HG02678 (cell line): Measurements from ENCODE around the gene IKBKE.

ENCODE experiments used
- ATAC-seq: cut with Tn5 transposase; IDR thresholded peaks from one replicate; pipeline ENCODE4 v1.9.1; 2021; ENCODE audit warnings: mild to moderate bottlenecking, moderate library complexity; ENCODE audit not compliant: unreplicated experiment

IKBKE gene

DNA sequence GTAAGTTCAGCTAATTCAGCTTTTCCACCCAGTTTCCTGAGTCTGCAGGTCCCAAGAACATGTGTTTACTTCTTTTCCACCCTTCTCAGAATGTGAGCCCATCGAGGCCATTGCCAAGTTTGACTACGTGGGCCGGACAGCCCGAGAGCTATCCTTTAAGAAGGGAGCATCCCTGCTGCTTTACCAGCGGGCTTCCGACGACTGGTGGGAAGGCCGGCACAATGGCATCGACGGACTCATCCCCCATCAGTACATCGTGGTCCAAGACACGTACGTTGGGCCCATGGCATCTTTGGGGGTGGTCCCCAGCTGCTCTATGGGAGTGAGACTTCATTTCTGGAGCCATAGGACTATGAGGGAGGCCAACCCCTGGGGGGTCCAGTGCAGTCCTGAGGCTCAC lies 17.2 kb upstream of the IKBKE start:
- no peak for ATAC-seq

DNA sequence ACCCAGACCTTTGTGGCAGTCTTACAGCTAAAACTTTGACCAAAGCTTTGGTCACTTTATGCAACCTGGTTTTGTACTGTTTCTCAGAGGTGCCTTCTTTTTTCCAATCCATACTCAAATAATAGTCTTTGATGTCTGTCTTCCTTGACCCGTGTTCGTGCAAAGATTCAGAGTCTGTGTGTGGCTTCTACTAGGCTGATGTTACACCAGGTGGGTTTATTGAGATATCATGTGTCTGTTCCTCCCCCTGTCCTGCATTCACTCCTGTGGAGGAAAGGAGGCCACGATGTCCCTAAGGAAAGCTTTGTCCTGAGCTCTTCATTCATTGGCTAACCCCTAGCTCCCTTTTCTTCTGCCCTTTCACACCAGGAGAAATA lies 15.0 kb upstream of the IKBKE start:
- ATAC-seq, result no peak

DNA sequence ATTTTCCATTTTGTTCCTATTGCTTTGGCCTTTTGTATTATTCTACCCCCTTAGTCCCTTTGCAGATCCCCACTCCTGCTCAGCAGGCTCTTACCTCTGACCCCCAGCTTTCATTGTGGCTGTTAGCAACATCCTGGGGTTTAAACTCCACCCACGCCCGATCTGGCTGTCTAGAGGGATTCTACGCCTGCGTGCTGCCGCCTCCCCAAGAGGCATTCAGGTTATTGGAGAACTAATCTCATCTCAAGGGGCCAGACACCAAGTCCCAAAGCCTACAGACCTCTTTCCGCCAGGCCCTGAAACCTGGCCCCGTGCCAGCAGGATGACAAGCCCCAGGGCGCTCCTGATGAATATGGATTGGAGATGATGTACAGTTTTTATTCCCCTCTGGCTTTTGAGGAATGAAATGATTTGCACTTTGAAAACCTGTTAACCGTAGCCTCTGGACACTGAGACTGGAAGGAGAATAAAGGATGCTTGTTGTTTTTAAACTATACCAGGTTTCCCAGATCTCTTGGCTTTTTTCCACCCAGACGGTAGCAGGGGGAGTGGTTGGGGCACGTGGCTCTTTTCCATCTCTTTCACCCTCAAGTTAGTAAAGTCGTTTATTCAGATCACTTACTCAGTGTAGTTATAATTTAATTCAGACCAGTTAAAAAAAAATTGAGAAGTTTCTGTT lies 14.5 kb upstream of the IKBKE start:
- no peak for ATAC-seq

DNA sequence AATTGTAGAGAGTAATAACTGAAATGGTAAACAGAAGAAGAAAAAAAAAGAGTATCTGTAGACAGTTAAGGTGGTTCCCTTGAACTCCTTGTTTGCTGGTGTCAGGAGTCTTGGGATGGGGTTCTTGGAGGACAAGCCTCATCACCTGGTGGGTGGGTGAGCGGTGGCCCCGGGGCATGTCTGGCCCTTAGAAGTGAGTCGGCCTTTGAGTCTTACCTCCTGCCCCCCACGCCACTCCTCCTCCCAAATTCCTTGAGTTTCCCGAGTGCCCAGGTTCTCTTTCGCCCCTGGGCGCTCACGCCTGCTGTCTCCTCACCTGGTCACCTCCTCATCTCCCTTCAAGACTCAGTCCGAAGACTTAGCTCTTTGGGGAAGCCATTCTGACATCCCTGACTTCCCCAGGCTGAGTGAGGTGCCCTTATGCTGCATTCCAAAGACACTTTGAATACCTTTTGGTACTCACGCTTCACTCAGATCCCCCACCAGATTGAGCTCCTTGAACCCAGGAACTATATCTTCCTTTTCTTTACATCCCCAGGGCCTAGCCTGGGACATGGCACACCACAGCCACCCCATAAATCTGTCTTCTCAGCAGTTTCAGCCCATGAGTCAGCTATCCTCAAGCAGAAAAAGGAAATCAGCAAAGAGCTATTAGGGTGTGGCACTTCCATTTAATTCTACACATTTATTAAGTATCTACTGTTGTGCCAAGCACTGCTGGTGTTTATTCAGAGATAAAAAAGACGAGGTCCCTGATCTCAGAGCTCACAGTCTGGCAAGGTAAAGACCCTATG lies 13.5 kb upstream of the IKBKE start:
- no peak for ATAC-seq

DNA sequence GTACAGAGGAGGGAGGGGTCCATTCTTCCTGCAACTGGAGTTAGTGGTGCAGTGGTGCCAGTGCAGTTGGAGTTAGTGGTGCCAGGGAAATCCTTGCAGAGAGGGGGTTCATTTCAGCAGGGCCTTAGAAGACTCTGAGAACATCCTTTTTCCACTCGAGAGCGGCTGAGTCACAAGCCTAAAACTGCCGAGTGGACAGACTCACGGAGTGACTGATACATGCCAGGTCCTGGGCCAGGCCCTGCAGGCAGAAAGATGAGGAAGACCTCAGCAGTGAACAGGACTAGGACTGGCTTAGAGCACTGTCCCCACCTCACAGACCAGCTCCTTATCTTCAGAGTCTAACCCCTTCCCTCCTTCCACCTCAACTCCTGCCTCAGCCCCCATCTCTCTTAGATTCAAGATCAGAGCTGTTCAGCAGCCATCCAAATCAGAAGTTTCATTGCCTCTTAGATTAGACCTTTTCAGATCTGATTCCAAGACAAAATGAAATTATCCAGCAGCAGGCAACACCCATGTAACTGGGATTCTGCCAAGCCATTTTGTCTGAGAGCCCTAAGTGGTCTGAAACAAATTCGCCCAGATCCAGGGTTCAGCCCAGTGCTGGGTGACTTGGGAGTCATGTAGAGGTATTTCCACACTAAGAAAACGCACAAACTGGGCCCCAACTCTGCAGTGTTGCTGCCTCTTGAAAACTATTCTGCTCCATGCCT lies 12.7 kb upstream of the IKBKE start:
- ATAC-seq, result no peak

DNA sequence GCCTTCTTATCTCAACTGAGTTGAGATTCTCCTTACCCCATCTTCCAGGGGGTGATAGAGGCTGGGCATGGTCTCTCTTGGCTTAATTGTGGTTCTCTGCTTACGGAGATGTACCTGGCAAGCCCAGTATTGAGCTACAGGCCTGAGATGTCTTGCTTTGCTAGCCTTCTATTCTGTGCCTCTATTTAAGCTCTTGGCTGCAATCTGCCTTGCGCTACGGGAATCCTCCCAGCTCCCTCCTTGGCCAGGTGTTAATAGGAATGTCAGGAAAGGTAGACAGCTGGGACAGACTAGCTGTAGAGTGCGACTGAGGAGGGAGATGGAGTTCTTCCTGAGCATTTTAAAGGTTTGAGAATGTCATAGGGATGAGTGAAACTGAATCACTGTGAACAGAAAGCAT lies 10.6 kb upstream of the IKBKE start:
- no peak for ATAC-seq

DNA sequence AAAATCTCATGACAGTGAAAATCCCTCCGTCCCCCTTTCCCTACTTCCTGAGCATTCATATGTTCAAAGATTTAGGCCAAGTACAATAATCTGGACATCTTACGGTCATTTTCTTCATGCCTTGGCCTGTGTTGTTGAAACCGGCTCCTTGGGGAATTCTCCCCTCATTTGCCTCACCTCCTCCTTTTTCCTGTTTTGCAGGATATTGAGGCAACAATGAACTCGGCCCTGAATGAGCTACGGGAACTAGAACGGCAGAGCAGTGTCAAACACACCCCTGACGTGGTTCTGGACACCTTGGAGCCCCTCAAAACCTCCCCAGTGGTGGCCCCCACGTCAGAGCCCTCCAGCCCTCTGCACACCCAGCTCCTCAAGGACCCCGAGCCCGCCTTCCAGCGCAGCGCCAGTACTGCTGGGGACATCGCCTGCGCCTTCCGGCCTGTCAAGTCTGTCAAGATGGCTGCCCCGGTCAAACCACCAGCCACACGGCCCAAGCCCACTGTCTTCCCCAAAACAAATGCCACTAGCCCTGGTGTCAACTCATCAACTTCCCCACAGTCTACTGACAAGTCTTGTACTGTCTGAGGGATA lies 9.3 kb upstream of the IKBKE start:
- ATAC-seq, result no peak

DNA sequence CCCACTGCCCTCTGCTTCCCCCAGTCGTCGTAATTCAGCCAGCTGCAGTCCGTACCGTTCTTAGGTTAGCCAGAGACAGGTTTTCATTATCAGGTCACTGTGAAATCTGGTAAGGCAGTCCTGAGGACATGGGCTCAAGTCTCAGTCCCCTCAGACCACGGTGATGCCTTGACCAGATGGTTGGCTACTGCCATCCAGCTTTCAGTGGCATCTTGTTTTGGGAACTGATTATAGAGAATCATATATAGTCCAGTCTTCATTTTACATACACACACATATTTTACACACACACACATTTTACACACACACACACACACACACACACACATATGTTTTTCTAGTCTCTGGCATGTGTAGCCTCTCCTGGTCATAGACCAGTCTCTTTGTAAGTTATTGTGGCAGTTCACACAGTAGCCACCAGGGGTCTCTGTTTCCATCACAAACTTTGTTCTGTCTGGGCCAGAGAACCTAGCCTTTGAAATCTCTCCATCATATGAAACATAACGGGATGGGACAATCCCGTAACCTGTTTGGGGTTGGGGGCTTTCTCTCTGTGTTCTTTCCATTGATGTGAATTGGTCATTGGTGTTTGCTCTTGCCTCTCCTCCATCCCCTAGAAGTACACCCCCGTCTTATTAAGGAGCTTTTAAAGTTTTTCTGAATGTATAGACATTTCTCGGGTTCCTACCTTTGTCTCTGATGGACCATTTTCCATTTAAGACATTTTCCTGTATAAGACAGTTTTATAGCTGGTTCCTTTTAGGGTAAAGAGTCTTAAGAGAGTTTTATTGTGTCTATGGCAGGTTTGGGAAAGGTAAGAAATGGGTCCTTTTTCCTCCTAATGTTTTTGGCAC lies 8.4 kb upstream of the IKBKE start:
- peak; percentile 73 for ATAC-seq

DNA sequence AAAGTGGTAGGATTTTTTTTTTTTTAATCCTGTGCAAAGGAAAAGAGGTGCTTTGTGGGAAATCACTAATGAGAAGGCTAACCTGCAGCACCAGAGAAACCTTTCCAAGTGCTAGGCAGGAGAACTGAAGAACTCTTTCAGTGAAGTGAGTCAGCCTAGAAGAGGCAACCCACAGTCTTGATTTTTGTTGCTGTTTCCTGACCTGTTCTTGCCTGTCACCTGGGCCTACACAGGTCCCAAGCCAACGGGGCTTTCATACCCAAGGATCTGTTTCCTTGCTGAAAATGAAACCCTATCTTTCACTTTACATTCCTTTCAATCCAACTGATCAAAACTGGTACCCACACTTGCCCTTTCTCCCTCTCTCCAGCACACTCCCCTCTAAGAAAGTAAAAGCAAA lies 7.1 kb upstream of the IKBKE start:
- no peak for ATAC-seq

DNA sequence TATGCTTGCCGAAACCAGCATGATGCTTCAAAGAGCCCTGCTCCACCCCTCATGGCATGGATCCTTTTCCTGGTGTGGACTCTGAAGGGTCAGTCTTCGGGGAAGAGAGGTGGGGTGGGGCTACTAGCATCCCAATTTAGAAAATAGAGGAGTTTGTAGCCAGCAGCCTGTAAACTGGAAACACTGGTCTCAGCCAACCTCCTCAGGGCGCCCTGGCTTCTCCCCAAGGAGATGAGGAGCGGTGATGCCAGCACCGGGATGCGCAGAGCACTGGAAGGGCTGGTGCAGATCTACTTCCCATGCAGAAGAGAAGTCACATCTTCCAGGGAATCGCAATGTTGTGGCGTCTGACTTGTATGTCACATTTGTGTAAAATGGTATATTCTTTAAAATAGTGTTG lies 6.4 kb upstream of the IKBKE start:
- no peak for ATAC-seq

DNA sequence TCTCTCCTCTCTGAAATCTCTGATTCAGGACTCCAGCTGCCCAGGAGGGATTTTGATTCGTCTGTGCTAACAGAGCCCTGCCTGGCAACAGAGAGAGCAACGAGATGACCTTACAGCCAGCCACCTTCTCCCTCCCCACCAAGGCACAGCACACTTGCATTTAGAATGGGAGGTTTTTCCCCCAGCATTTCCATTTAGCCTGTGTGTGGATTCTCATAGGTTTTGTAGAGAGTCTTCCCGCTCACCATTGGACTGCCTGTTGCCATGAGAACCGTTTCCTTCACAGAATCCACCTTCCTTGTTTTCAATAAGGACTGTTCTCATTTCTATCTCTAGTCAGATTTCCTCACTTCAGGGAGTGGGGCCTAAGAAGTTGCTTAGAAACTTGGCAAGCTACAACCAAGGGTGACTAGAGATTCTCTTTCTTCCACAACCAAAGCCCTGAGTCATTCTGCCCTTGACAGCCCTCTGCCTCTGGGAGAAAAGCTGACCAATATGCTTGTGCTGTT lies 5.8 kb upstream of the IKBKE start:
- no peak for ATAC-seq

DNA sequence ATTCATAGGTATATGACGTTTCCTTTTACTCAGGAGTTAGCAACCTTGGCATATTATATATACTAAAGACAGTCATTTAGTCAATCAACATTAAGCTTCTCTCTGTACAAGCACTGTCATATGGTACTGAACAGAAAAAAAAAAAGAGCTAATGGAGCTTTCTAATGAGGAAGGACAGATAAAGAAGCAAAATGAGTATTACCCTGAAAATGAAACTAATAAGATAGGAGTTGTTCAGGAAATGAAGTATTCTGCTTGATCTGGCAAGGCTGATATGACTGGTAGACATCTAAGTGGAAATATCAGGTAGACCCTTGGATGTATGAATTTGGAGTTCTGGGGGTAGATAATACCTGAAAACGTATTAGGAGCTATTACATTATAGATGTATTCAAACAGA lies 4.3 kb upstream of the IKBKE start:
- no peak for ATAC-seq

DNA sequence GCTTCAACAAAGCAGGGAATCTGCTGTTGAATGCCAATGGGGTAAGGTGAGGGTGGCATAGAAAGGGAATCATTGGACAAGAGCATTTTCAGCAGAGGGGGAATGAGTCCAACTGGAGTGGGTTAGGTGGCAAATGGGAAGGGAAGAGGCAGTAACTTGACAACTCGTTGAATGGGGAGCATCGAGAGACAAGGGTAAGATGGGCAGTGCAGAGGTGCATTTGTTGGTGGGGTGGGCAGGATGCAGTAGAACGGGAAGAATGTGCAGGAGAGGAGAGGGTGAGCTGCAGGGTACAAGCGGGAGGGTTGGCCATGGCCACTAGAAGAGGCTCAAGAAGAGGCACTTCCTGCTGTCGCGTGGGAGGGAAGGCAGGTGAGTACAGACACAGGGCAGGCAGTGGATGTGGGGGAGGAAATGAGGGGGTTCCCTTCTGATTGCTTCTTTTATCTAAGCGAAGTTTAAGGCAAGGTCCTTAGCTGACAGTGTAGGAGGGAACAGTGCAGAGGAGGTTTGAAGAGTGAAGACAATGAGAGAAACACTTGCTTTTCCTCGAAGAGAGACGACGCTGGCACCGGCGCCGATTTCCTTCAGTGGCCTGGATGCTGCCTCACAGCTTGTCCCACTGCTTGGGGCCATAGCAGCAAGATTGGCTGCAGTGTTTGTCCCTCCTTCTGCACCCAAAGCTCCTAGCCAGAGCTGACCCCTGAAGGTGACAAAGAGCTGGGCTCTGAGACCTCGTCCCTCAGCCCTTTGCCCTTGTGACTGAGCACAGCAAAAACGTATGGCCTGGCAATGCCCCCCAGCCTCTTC lies 3.2 kb upstream of the IKBKE start:
- no peak for ATAC-seq

DNA sequence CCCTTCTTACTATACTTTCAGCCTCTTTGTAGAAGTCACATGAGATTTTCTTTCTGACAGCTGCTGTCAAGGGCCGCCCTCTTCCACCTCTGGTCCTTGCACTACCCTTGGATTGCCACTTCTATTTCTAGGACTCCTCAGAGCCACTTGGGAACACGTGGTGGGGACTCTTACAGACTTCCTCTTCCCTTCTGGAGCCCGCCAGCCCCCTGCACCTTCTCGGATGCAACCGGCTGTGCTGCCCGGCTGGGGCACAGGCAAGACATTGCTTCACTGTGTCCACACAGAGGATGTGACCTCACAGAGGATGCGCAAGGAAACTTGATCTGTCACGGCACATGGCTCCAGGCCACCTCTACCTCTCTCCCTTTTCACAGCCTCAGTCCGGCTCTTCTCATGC lies 2.4 kb upstream of the IKBKE start:
- ATAC-seq, result no peak

DNA sequence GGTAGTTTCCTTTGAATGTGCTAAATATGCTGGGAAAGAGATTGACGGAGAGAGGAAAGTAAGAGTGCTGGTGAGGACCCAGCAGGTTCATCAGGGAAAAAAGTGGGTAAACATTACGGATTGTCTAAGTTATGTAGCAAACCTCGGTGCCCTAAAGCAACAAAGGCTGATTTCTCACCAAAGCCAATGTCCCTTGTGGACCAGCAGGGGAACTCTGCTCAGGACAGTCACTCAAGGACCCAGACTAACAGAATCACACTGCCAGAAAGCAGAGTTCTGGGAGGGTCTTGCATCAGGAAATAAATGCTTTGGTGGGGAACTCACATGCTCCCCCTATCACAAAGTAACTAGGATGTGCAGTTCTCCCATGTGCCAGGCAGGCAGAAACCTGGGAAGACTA lies 1.7 kb upstream of the IKBKE start:
- no peak for ATAC-seq

DNA sequence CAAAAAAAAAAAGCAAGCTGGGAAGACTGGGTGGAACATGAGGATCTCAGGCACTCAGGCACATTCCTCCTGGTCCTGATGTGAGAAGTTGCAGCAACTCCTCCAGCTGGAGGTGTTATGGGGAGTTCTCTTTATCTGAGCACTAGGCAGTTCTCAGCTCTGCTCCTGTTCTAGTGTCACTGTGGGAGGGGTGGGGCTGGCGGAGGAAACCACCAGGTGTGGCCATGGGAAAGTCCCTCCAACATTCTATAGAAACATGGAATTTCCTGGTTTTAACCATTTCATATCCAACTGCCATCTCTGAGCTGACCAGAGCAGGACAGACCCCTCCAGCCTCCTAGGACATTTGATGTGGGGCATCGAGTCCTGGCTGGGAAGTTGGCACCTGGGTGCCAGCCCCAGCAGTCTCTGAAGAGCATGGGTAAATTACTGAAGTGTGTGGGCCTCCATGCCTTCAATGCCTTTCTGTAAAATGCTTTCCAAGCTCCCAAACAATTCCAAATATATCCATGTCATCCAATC lies 804 bp upstream of the IKBKE start:
- ATAC-seq, result no peak

DNA sequence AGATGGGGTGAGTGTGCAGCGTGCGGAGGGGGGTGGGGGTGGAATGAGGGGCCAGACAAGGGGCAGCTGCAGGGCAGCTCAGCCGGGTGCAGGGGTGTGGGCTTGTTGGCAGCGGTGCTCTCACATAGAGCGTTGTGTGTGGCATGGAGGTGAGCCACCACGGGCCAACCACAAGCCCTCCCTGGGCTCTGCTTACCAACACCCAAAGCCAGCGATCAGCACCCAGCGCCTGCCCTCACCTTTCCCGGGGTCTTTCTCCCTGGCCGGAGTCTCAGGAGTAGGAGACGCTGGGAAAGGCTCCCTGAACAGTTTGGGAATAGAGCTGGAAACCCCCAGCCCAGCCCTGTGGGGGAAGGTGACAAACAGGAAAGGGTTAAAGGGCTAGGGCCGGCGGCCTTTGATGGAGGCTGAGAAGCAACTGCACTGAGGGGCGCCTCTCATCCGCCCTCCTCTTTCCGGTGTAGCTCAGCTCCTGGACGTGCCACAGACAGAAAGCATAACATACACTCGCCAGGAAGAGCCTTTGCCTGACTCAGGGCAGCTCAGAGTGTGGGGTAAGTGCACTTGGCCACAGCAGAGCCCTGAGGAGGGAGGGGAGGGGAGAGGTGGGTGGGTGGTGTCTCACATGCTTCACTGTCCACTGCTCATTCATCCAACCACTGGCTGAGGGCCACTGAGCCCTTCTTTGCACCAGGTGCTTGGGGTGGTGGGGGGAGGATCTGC lies 577 bp downstream of the IKBKE start:
- peak; percentile 27 for ATAC-seq

DNA sequence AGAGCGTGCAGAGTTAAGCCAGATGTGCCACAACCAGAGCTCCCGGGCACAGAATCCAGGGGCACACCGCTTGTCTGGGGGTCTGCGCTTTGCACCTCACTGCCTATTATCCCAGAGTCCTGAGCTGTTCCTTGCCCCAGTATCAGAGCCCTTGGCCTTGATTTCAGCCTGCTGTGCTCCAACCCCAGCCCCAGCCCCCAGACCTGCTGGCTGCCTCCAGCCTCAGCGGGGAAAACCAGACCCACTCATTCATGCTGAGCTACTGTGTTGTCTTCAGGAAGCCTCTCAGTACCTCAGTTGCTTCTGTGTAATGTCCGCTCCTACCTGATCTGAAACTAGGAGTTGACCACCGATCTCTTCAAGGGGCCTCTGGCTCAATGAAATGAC lies 1.1 kb downstream of the IKBKE start:
- ATAC-seq, result peak; percentile 28

DNA sequence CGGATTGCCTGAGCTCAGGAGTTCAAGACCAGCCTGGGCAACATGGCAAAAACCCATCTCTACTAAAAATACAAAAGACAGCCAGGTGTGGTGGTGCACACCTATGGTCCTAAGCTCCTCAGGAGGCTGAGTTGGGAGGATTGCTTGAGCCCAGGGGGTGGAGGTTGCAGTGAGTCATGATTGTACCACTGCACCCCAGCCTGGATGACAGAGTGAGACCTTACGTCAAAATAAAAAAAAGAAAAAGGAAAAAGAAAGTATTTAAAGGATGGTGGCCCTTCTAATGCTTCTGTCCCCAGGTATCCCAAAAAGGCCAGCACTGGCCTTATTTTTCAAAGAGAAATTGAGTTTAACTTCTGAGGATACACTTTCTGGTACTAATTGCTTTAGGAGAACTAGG lies 1.7 kb downstream of the IKBKE start:
- ATAC-seq, result no peak
